Panc1 (cell line): Measurements from ENCODE around the gene HPGDS. TPM values are rescaled to one million over a fixed set of nuclear protein-coding genes. Genes with fewer than 3 reads are reported as not detected.

Experiments
- ATAC-seq: fragments of 200-7000 bp; cut with Tn5 transposase; 2 replicates; pipeline ENCODE4 v1.9.1; 2020; ENCODE audit warnings: mild to moderate bottlenecking, moderate library complexity
- BruUV-seq: library from RNA; stranded (reverse); fragments of 400-500 nt; replicated peaks from 2 replicates; lab custom pipeline; 2021; lab: Mats Ljungman, UMichigan
- CTCF ChIA-PET: fragments of 300-600 bp; sonication (Branson Sonifier 250); formaldehyde crosslinking; loops from one replicate; lab custom pipeline; 2022; ENCODE audit warnings: antibody characterized with exemption; lab: Charles Lee
- POLR2A ChIA-PET: fragments of 300-600 bp; sonication (Branson Sonifier 250); formaldehyde crosslinking; loops from one replicate; lab custom pipeline; 2022; ENCODE audit warnings: antibody characterized with exemption; lab: Charles Lee
- DNase-seq: peaks from one replicate; pipeline ENCODE4 v3.0.0-alpha.2; 2010; ENCODE audit warnings: low read depth, low spot score
- H3K27ac ChIP-seq: 2 replicates; pipeline ENCODE4 v1.5.1; 2011; ENCODE audit warnings: mild to moderate bottlenecking, low read length, inconsistent platforms
- H3K27me3 ChIP-seq: fragments of 200-500 bp; sonication (Bioruptor generic); 2 replicates; pipeline ENCODE4 v1.6.0; 2014; ENCODE audit warnings: low read length, inconsistent platforms; ENCODE audit not compliant: control insufficient read depth, insufficient read depth
- H3K36me3 ChIP-seq: fragments of 200-500 bp; sonication (Bioruptor generic); 2 replicates; pipeline ENCODE4 v1.5.1; 2014; ENCODE audit warnings: inconsistent platforms, mild to moderate bottlenecking, low read length, moderate library complexity; ENCODE audit not compliant: control insufficient read depth, insufficient read depth
- H3K4me1 ChIP-seq: 2 replicates; pipeline ENCODE4 v1.5.1; 2011; ENCODE audit warnings: inconsistent platforms, mild to moderate bottlenecking, low read length, moderate library complexity; ENCODE audit not compliant: control insufficient read depth, insufficient read depth
- H3K4me3 ChIP-seq, 2 experiments: 2 replicates each; pipeline ENCODE4 v1.5.1; 2011 to 2012; ENCODE audit warnings: low read depth in 2 of 2, low read length in 2 of 2, mild to moderate bottlenecking in 2 of 2, inconsistent platforms in 1 of 2, moderate library complexity in 1 of 2
- H3K9me3 ChIP-seq: fragments of 200-500 bp; sonication (Bioruptor generic); 2 replicates; pipeline ENCODE4 v1.5.1; 2014; ENCODE audit warnings: low read depth, mild to moderate bottlenecking, inconsistent platforms, low read length, moderate library complexity; ENCODE audit not compliant: control insufficient read depth, insufficient read depth
- CTCF ChIP-seq: fragments of 450-650 bp; IDR thresholded peaks from 2 replicates; pipeline ENCODE4 v1.5.1; 2017; ENCODE audit warnings: mild to moderate bottlenecking
- POLR2AphosphoS5 ChIP-seq: IDR thresholded peaks from 2 replicates; pipeline ENCODE4 v1.6.1; 2012; ENCODE audit warnings: mild to moderate bottlenecking, low read depth, low read length, moderate library complexity
- REST ChIP-seq, 2 experiments: IDR thresholded peaks; 2 replicates each; pipeline ENCODE4 v1.6.1; 2011 to 2012; ENCODE audit warnings: low read depth in 2 of 2, control low read depth in 1 of 2, low read length in 1 of 2, mild to moderate bottlenecking in 1 of 2, moderate library complexity in 1 of 2; ENCODE audit not compliant: insufficient read depth in 1 of 2
- SIN3A ChIP-seq: IDR thresholded peaks from 2 replicates; pipeline ENCODE4 v1.6.1; 2012; ENCODE audit warnings: low read depth, mild to moderate bottlenecking, low read length, moderate library complexity, borderline replicate concordance; ENCODE audit not compliant: insufficient read depth
- TCF7L2 ChIP-seq: IDR thresholded peaks from 2 replicates; pipeline ENCODE4 v1.6.1; 2011; ENCODE audit warnings: mild to moderate bottlenecking, low read depth, low read length, inconsistent platforms
- in situ Hi-C: cut with HindIII; loops from 2 replicates; pipeline ENCODE4 v1.10.0; 2016; ENCODE audit warnings: low sequenced_read_pairs, low pct_unique_long_range_greater_than_20kb
- intact Hi-C: fragments of 100-400 bp; cut with micrococcal nuclease; formaldehyde crosslinking; loops from one replicate; pipeline ENCODE4 v1.10.0; 2022; ENCODE audit not compliant: unreplicated experiment
- total RNA-seq: library from RNA; stranded (reverse); gene quantifications from one replicate; pipeline ENCODE4 v1.2.1, GENCODE V29; 2021; ENCODE audit not compliant: unreplicated experiment

HPGDS gene
- total RNA-seq, 1 experiment from 2014 or later, result not detected

GRCh38 chr4:94378047-94378446 lies 35.4 kb upstream of the HPGDS start:
- POLR2A ChIA-PET, result no interaction called here
- Histone ChIP-seq H3K4me3 (no peak overlapping the region), H3K27ac (no peak overlapping the region), H3K36me3 (peaks cover 2% of the 10 kb centered on the region; the same call in 1 of the 2 replicates), H3K27me3 (no peaks in the 10 kb centered on the region; the same call in 1 of the 2 replicates), H3K4me1 (no peaks in the 10 kb centered on the region), H3K9me3 (no peaks in the 10 kb centered on the region)
- DNase-seq (no peak), ATAC-seq (no peak)
- TF ChIP-seq POLR2AphosphoS5 (no peak), REST (IDR thresholded peaks at IDR 0.05; ENCODE audit: insufficient read depth in 1 of 2, low read depth in 2 of 2, low read length in 1 of 2) (no peak), CTCF (no peak), SIN3A (no peak), TCF7L2 (no peak)
- no TSS peak for BruUV-seq
- intact Hi-C loops (no loop called here), in situ Hi-C loops (no loop called here)
- CTCF ChIA-PET, result no interaction called here

- H3K4me3 ChIP-seq, result no peak overlapping the region
- ATAC-seq (no peak), DNase-seq (no peak)
- no peaks in the 10 kb centered on the region for H3K4me1 ChIP-seq
- H3K36me3 ChIP-seq, result peaks cover 2% of the 10 kb centered on the region; the same call in 1 of the 2 replicates
- in situ Hi-C loops (no loop called here), intact Hi-C loops (no loop called here)
- BruUV-seq, result no TSS peak
- TF ChIP-seq TCF7L2 (no peak), POLR2AphosphoS5 (no peak), CTCF (no peak), SIN3A (no peak), REST (IDR thresholded peaks at IDR 0.05; ENCODE audit: insufficient read depth in 1 of 2, low read depth in 2 of 2, low read length in 1 of 2) (no peak)
- no peak overlapping the region for H3K27ac ChIP-seq
- POLR2A ChIA-PET, result no interaction called here
- H3K9me3 ChIP-seq, result no peaks in the 10 kb centered on the region
- CTCF ChIA-PET, result no interaction called here
- H3K27me3 ChIP-seq, result no peaks in the 10 kb centered on the region; the same call in 1 of the 2 replicates
These were observed 34.7 kb upstream of the HPGDS start for GRCh38 chr4:94377294-94377693.
